A172 (cell line): ENCODE measurements around the gene CABLES1. TPM values are rescaled to one million over a fixed set of nuclear protein-coding genes. Genes with fewer than 3 reads are reported as not detected.

Source experiments
- DNase-seq: peaks from one replicate; pipeline ENCODE4 v3.0.0-alpha.2; 2015; ENCODE audit warnings: low spot score
- total RNA-seq: library from RNA; depleted of rRNA; stranded (reverse); fragments of >200 nt; shearing (Covaris generic); gene quantifications from 2 replicates; pipeline ENCODE4 v1.2.3, GENCODE V29; 2014

Gene CABLES1
- total RNA-seq, 1 experiment from 2014 or later: 11.3 TPM

GRCh38 chr18:23165271-23166068, 30.2 kb downstream of the CABLES1 start:
- no peak for DNase-seq

GRCh38 chr18:23166891-23167541, 31.7 kb downstream of the CABLES1 start:
- no peak for DNase-seq

GRCh38 chr18:23169673-23170044, 34.4 kb downstream of the CABLES1 start:
- no peak for DNase-seq

GRCh38 chr18:23170137-23170536, 34.9 kb downstream of the CABLES1 start:
- DNase-seq: no peak

- DNase-seq: no peak
Observed at GRCh38 chr18:23171581-23172156, 36.4 kb downstream of the CABLES1 start.

- DNase-seq: no peak
Observed at GRCh38 chr18:23172591-23173380, 37.5 kb downstream of the CABLES1 start.

GRCh38 chr18:23173912-23174311, 38.6 kb downstream of the CABLES1 start:
- no peak for DNase-seq

GRCh38 chr18:23176701-23177432, 41.6 kb downstream of the CABLES1 start:
- DNase-seq: no peak

- DNase-seq: no peak
Observed at GRCh38 chr18:23177433-23178072, 42.3 kb downstream of the CABLES1 start.

GRCh38 chr18:23178201-23178600, 42.9 kb downstream of the CABLES1 start:
- DNase-seq: no peak

- DNase-seq: no peak
Observed at GRCh38 chr18:23178661-23179081, 43.4 kb downstream of the CABLES1 start.

GRCh38 chr18:23179416-23179815, 44.1 kb downstream of the CABLES1 start:
- peak; percentile 29 for DNase-seq

GRCh38 chr18:23181547-23181946, 46.3 kb downstream of the CABLES1 start:
- no peak for DNase-seq

GRCh38 chr18:23182606-23183005, 47.3 kb downstream of the CABLES1 start:
- DNase-seq: no peak

GRCh38 chr18:23183411-23184150, 48.3 kb downstream of the CABLES1 start:
- no peak for DNase-seq

- DNase-seq: no peak
Observed at GRCh38 chr18:23186781-23187180, 51.5 kb downstream of the CABLES1 start.

- DNase-seq: no peak
Observed at GRCh38 chr18:23188068-23188760, 52.9 kb downstream of the CABLES1 start.

- no peak for DNase-seq
Observed at GRCh38 chr18:23189099-23189498, 53.8 kb downstream of the CABLES1 start.
